HUES64 (cell line): Measurements from ENCODE around the gene CD3E.

ENCODE experiments used
- H3K27ac ChIP-seq: 2 replicates; pipeline ENCODE4 v1.7.0; 2013; ENCODE audit warnings: low read depth, low read length, inconsistent platforms
- H3K27me3 ChIP-seq: 2 replicates; pipeline ENCODE4 v1.6.1; 2013; ENCODE audit warnings: mild to moderate bottlenecking, low read length; ENCODE audit not compliant: insufficient read depth
- H3K36me3 ChIP-seq: 2 replicates; pipeline ENCODE4 v1.6.1; 2013; ENCODE audit warnings: mild to moderate bottlenecking, low read length; ENCODE audit not compliant: insufficient read depth
- H3K4me1 ChIP-seq: 2 replicates; pipeline ENCODE4 v1.6.1; 2013; ENCODE audit warnings: mild to moderate bottlenecking, low read length, moderate library complexity; ENCODE audit not compliant: insufficient read depth
- H3K4me3 ChIP-seq: 2 replicates; pipeline ENCODE4 v1.5.1; 2013; ENCODE audit warnings: mild to moderate bottlenecking, low read length, moderate library complexity
- H3K9ac ChIP-seq: 2 replicates; pipeline ENCODE4 v1.6.1; 2013; ENCODE audit warnings: mild to moderate bottlenecking, low read depth, low read length
- H3K9me3 ChIP-seq: 2 replicates; pipeline ENCODE4 v1.6.1; 2013; ENCODE audit warnings: low read depth, low read length; ENCODE audit not compliant: insufficient read depth
- WGBS: fragments of 150-250, 120-280 bp; methylation state at CpG from one replicate; pipeline ENCODE4 v1.1.7; 2013; ENCODE audit warnings: missing lambda C conversion rate; 5-methylcytosine and 5-hydroxymethylcytosine counted together

Gene CD3E

GRCh38 chr11:118274186-118274585, 30.3 kb upstream of the CD3E start:
- H3K27ac ChIP-seq = no peak overlapping the region
- 100% methylated on average over 1 of the region's 2 CpGs for WGBS
- H3K36me3 ChIP-seq = no peaks in the 10 kb centered on the region
- peaks cover 6% of the 10 kb centered on the region; the same call in 1 of the 2 replicates for H3K4me1 ChIP-seq
- peaks cover 19% of the 10 kb centered on the region; the same call in 1 of the 2 replicates for H3K27me3 ChIP-seq
- no peak overlapping the region for H3K4me3 ChIP-seq
- H3K9me3 ChIP-seq = no peaks in the 10 kb centered on the region
- H3K9ac ChIP-seq = no peak overlapping the region

GRCh38 chr11:118275176-118275575, 29.4 kb upstream of the CD3E start:
- peaks cover 6% of the 10 kb centered on the region; the same call in 1 of the 2 replicates for H3K4me1 ChIP-seq
- H3K36me3 ChIP-seq = no peaks in the 10 kb centered on the region
- H3K4me3 ChIP-seq = no peak overlapping the region
- no peak overlapping the region for H3K9ac ChIP-seq
- H3K27me3 ChIP-seq = peaks cover 9% of the 10 kb centered on the region; the same call in 1 of the 2 replicates
- H3K9me3 ChIP-seq = no peaks in the 10 kb centered on the region
- WGBS = 72% methylated on average over 4 of the region's 4 CpGs
- H3K27ac ChIP-seq = no peak overlapping the region

DNA sequence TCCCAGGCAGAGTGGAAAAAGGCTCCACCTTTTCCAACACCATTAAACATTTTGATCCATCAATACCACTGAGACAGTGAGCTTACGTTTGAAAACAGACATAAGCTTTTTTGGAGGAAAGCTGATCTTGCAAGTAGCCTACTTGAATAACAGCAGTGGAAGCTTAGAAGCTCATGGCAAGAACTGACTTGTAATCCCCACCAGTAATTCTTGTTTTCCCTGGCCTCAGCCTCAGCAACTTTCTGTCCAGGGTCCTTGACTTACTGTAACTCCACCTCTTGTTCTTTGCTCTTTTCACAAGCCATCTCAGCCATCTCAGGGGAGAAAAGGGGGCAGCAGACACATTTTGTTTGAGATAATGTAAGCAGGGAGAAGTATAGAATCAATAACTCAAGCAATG, 28.1 kb upstream of the CD3E start:
- peaks cover 3% of the 10 kb centered on the region; the same call in 1 of the 2 replicates for H3K27me3 ChIP-seq
- no peak overlapping the region for H3K9ac ChIP-seq
- no peak overlapping the region for H3K27ac ChIP-seq
- H3K36me3 ChIP-seq = no peaks in the 10 kb centered on the region
- H3K4me1 ChIP-seq = peaks cover 6% of the 10 kb centered on the region; the same call in 1 of the 2 replicates
- no peaks in the 10 kb centered on the region for H3K9me3 ChIP-seq
- no peak overlapping the region for H3K4me3 ChIP-seq
- 86% methylated on average over 1 of the region's 1 CpG for WGBS

DNA sequence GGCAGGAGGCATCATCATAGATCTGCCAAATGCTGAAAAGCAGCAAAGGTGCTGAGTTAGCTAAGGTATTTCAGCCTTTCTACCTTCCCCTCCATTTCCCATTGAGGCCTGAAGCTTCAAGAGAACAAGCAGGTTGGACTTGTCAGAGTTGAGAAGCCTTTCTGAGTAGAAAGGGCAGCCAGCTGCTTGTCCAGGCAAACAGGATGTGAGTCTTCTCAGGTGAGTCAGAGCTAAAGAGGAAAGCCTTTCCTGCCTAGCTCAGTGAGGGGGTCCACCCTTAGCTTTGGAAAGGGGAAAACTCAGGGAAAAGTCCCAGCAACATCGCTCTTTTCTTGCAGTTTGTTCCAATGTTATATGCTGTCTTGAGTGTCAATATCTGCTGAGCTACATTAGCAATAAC, 27.2 kb upstream of the CD3E start:
- H3K4me3 ChIP-seq = no peak overlapping the region
- H3K27me3 ChIP-seq = peaks cover 3% of the 10 kb centered on the region; the same call in 1 of the 2 replicates
- H3K9ac ChIP-seq = no peak overlapping the region
- no peak overlapping the region for H3K27ac ChIP-seq
- 85% methylated on average over 1 of the region's 1 CpG for WGBS
- no peaks in the 10 kb centered on the region for H3K36me3 ChIP-seq
- no peaks in the 10 kb centered on the region for H3K9me3 ChIP-seq
- peaks cover 6% of the 10 kb centered on the region; the same call in 1 of the 2 replicates for H3K4me1 ChIP-seq

DNA sequence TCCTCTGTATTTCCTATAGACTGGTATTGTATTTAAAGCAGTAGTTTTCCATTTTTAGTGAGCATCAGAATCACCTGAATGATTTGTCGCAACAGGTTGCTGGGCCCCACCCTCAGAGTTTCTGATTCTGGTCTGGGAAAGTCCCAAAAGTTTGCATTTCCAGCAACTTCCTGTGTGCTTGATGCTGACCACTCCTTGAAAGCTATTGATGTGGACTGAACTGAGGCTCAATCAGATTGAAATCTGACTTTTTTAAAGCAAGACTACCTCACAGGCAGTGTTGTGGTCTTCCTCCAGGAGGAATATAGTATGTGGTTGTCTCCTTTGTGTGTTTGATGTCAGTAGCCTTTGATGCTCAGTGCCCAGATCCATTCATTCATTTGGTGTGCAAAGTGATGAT, 23.2 kb upstream of the CD3E start:
- no peak overlapping the region for H3K27ac ChIP-seq
- peaks cover 6% of the 10 kb centered on the region; the same call in 1 of the 2 replicates for H3K4me1 ChIP-seq
- no peaks in the 10 kb centered on the region; the same call in 1 of the 2 replicates for H3K27me3 ChIP-seq
- no peak overlapping the region for H3K9ac ChIP-seq
- H3K36me3 ChIP-seq = no peaks in the 10 kb centered on the region
- H3K4me3 ChIP-seq = no peak overlapping the region
- no peaks in the 10 kb centered on the region for H3K9me3 ChIP-seq
- 93% methylated on average over 1 of the region's 1 CpG for WGBS

DNA sequence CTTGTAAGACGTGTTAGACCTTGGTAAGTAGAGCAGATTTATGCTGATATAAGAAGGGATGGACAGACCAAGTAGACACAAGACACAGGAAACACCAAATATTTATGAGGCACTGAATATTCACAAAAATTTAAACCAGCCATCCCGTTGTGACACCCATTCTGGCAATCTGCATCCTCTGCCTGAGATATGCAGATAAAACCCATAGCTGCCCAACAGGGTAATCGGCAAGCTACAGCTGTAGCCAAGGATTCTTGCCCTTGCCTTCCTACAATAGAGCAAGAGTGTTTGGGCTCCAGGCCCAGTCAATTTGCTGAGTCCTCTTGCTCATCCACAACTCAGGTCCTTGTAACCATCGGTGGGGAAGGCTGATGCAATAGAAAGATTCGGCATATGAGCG, 21.9 kb upstream of the CD3E start:
- peaks cover under 1% of the 10 kb centered on the region; the same call in 1 of the 2 replicates for H3K4me1 ChIP-seq
- H3K27ac ChIP-seq = no peak overlapping the region
- 76% methylated on average over 6 of the region's 6 CpGs for WGBS
- no peaks in the 10 kb centered on the region for H3K9me3 ChIP-seq
- no peaks in the 10 kb centered on the region for H3K36me3 ChIP-seq
- H3K9ac ChIP-seq = no peak overlapping the region
- peaks cover 3% of the 10 kb centered on the region; the same call in 1 of the 2 replicates for H3K27me3 ChIP-seq
- no peak overlapping the region for H3K4me3 ChIP-seq

GRCh38 chr11:118283037-118283636, 21.4 kb upstream of the CD3E start:
- Histone ChIP-seq H3K9ac (no peak overlapping the region), H3K4me1 (no peaks in the 10 kb centered on the region), H3K27me3 (peaks cover 3% of the 10 kb centered on the region; the same call in 1 of the 2 replicates), H3K27ac (no peak overlapping the region), H3K36me3 (no peaks in the 10 kb centered on the region), H3K9me3 (no peaks in the 10 kb centered on the region), H3K4me3 (no peak overlapping the region)
- WGBS = 87% methylated on average over 5 of the region's 5 CpGs

- Histone ChIP-seq H3K4me1 (no peaks in the 10 kb centered on the region), H3K27me3 (peaks cover 3% of the 10 kb centered on the region; the same call in 1 of the 2 replicates), H3K36me3 (no peaks in the 10 kb centered on the region), H3K4me3 (no peak overlapping the region), H3K9me3 (no peaks in the 10 kb centered on the region), H3K9ac (no peak overlapping the region), H3K27ac (no peak overlapping the region)
- WGBS = 89% methylated on average over 4 of the region's 4 CpGs
Measured at GRCh38 chr11:118283756-118284350, 20.7 kb upstream of the CD3E start.

GRCh38 chr11:118286545-118286944, 18.0 kb upstream of the CD3E start:
- H3K4me3 ChIP-seq = no peak overlapping the region
- H3K9me3 ChIP-seq = no peaks in the 10 kb centered on the region
- H3K27me3 ChIP-seq = peaks cover 3% of the 10 kb centered on the region; the same call in 1 of the 2 replicates
- whole genome bisulfite sequencing = 81% methylated on average over 2 of the region's 2 CpGs
- no peak overlapping the region for H3K27ac ChIP-seq
- H3K9ac ChIP-seq = no peak overlapping the region
- H3K4me1 ChIP-seq = no peaks in the 10 kb centered on the region
- H3K36me3 ChIP-seq = no peaks in the 10 kb centered on the region

GRCh38 chr11:118287006-118287405, 17.5 kb upstream of the CD3E start:
- WGBS = 95% methylated on average over 1 of the region's 1 CpG
- Histone ChIP-seq H3K9me3 (no peaks in the 10 kb centered on the region), H3K9ac (no peak overlapping the region), H3K27me3 (peaks cover 3% of the 10 kb centered on the region; the same call in 1 of the 2 replicates), H3K36me3 (no peaks in the 10 kb centered on the region), H3K4me3 (no peak overlapping the region), H3K27ac (no peak overlapping the region), H3K4me1 (no peaks in the 10 kb centered on the region)

GRCh38 chr11:118289401-118289800, 15.1 kb upstream of the CD3E start:
- Histone ChIP-seq H3K27me3 (peaks cover 6% of the 10 kb centered on the region; the same call in 1 of the 2 replicates), H3K4me3 (no peak overlapping the region), H3K9ac (no peak overlapping the region), H3K4me1 (no peaks in the 10 kb centered on the region), H3K36me3 (no peaks in the 10 kb centered on the region), H3K27ac (no peak overlapping the region), H3K9me3 (no peaks in the 10 kb centered on the region)
